Type B pancreatic cell (in vitro differentiated cells): ENCODE measurements around the gene UBAC2. TPM values are rescaled to one million over a fixed set of nuclear protein-coding genes. Genes with fewer than 3 reads are reported as not detected.

Experiments
- DNase-seq: peaks from one replicate; pipeline ENCODE4 v3.0.0; 2021; ENCODE audit warnings: mixed read lengths; ENCODE audit not compliant: unreplicated experiment; ENCODE audit errors: extremely low spot score
- H3K27ac Mint-ChIP-seq: 2 replicates; pipeline ENCODE4 v1.8.0; 2021; ENCODE audit warnings: mild to moderate bottlenecking, mixed read lengths
- H3K27me3 Mint-ChIP-seq: 2 replicates; pipeline ENCODE4 v1.8.0; 2021; ENCODE audit warnings: mixed read lengths
- H3K36me3 Mint-ChIP-seq: 2 replicates; pipeline ENCODE4 v1.8.0; 2021; ENCODE audit warnings: mixed read lengths
- H3K4me1 Mint-ChIP-seq: one replicate; pipeline ENCODE4 v1.8.0; 2021; ENCODE audit warnings: mixed read lengths; ENCODE audit not compliant: unreplicated experiment
- H3K4me3 Mint-ChIP-seq: 2 replicates; pipeline ENCODE4 v1.8.0; 2021; ENCODE audit warnings: mild to moderate bottlenecking, mixed read lengths
- H3K9me3 Mint-ChIP-seq: 2 replicates; pipeline ENCODE4 v1.8.0; 2021; ENCODE audit warnings: mixed read lengths
- total RNA-seq: library from RNA; stranded (reverse); gene quantifications from 2 replicates; pipeline ENCODE4 v1.2.1, GENCODE V29; 2021; ENCODE audit warnings: low replicate concordance
- TF ChIP-seq, protein P1 (sequence below): fragments of 200-600 bp; sonication (generic); conservative IDR thresholded peaks from 2 replicates; pipeline ENCODE4 v1.5.0; 2021; ENCODE audit warnings: antibody characterized with exemption, mild to moderate bottlenecking

Gene UBAC2
- total RNA-seq, 1 donor from 2014 or later: 66.0 TPM

DNA sequence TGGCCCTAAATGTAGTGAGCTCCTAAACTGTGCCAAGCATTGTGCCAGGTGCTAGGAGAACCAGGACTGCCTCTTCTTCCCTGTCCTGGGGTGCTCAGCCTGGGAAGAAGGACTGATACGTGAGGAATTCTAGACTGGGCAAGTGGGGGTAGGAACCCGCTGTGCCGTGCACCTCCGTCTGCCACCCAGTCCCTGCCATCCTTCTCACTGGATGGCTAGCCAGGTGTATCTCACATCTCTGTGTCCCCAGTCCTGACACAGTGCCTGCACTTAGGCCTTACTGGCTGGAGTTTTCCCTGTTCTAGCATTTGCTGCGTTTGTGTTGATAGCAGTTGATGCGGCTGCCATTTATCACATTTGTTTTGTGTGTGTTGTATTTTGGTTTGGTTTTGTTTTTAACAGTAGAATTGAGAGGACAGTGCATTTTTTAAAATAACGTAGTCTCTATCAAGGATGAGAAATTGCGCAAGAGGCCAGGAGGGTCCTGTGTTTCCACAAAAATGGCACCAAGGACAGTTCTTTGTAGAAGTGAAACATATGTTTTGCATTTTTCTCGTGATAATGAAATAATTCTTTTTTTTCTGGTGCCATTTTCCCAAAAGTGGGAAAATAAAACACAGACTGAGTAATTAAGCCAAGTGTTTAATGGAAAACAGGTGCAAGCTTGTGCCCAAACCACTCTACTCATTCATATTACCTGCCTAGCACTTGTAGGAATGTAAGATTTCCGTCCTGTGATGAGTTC lies 111.3 kb downstream of the UBAC2 start:
- TF ChIP-seq, protein P1, sequence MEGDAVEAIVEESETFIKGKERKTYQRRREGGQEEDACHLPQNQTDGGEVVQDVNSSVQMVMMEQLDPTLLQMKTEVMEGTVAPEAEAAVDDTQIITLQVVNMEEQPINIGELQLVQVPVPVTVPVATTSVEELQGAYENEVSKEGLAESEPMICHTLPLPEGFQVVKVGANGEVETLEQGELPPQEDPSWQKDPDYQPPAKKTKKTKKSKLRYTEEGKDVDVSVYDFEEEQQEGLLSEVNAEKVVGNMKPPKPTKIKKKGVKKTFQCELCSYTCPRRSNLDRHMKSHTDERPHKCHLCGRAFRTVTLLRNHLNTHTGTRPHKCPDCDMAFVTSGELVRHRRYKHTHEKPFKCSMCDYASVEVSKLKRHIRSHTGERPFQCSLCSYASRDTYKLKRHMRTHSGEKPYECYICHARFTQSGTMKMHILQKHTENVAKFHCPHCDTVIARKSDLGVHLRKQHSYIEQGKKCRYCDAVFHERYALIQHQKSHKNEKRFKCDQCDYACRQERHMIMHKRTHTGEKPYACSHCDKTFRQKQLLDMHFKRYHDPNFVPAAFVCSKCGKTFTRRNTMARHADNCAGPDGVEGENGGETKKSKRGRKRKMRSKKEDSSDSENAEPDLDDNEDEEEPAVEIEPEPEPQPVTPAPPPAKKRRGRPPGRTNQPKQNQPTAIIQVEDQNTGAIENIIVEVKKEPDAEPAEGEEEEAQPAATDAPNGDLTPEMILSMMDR: no peak
- H3K27me3 Mint-ChIP-seq: no peaks in the 10 kb centered on the region
- no peak overlapping the region for H3K4me3 Mint-ChIP-seq
- H3K4me1 Mint-ChIP-seq: peaks cover 17% of the 10 kb centered on the region
- H3K36me3 Mint-ChIP-seq: peaks cover 34% of the 10 kb centered on the region
- no peak overlapping the region for H3K27ac Mint-ChIP-seq
- DNase-seq: no peak
- no peaks in the 10 kb centered on the region for H3K9me3 Mint-ChIP-seq

DNA sequence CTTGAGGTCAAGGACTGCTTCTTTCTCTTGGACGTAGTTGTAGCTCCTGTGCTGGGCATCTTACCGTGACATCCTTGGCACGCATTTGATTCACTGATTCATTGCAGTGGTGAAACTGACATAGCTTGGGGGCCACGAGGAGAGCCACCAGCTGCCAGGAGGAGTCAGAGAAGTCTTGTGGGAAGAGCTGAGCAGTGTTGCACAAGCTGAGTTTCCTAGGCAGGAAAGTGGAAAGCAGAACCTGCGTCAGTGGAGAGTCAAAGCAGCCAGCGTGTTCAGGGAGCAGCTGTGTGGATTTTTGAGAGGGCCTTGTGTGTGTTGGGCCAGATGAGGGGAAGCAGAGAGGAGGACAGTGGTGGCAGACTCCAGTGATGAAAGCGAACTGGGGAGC lies 111.8 kb downstream of the UBAC2 start:
- Mint-ChIP-seq H3K9me3 (no peaks in the 10 kb centered on the region), H3K27ac (no peak overlapping the region), H3K36me3 (peaks cover 34% of the 10 kb centered on the region), H3K4me1 (peaks cover 17% of the 10 kb centered on the region), H3K4me3 (no peak overlapping the region), H3K27me3 (no peaks in the 10 kb centered on the region)
- no peak for DNase-seq
- TF ChIP-seq, protein P1: no peak

GRCh38 chr13:99313501-99313900 lies 112.8 kb downstream of the UBAC2 start:
- Mint-ChIP-seq H3K27ac (no peak overlapping the region), H3K4me1 (peaks cover 17% of the 10 kb centered on the region), H3K9me3 (no peaks in the 10 kb centered on the region), H3K36me3 (peaks cover 26% of the 10 kb centered on the region), H3K27me3 (no peaks in the 10 kb centered on the region), H3K4me3 (no peak overlapping the region)
- TF ChIP-seq, protein P1: no peak
- DNase-seq: no peak

DNA sequence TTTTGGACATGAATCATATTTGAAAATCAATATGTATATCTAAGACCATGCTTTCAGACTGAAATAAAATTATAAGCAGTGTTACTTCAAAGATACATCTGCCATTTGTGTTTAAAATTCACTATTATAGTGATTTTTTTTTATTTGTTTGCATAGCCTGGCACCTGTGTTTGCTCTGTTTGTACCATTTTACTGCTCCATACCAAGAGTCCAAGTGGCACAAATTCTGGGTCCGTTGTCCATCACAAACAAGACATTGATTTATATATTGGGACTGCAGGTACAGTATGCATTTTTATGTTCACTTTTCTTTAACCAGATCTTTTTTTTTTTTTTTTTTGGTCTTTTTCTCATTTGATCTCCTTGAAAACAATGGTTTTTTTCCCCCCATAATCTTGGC lies 113.3 kb downstream of the UBAC2 start:
- Mint-ChIP-seq H3K27ac (no peak overlapping the region), H3K36me3 (peaks cover 22% of the 10 kb centered on the region), H3K27me3 (no peaks in the 10 kb centered on the region), H3K4me3 (no peak overlapping the region), H3K4me1 (peaks cover 17% of the 10 kb centered on the region), H3K9me3 (no peaks in the 10 kb centered on the region)
- DNase-seq: no peak
- TF ChIP-seq, protein P1: no peak

DNA sequence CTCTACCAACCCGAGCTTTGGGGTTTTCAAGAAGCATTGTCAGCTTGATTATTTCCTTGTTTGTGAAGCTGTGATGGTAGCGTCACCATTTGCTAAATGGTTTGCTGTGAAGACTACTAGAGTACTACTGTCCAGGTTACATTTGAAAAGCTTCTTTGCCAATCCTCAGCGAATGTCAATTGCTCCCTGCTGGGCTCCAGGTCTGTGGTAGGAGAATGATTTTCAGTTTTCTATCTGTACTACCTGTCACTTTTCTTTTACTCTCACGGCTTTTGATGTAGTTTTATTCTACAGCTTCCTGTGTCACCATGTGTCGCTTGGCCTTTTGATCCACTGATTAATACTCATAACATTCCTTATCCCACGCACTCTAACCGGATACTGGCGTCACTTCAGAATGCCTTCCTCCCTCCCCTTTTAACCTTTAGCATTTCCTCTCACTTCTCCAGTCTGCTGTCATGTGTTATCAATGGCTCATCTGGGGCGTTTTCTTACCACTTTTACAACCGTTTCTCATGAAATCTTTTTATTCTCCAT lies 114.1 kb downstream of the UBAC2 start:
- H3K27me3 Mint-ChIP-seq: no peaks in the 10 kb centered on the region
- H3K4me3 Mint-ChIP-seq: no peak overlapping the region
- DNase-seq: no peak
- H3K27ac Mint-ChIP-seq: no peak overlapping the region
- H3K4me1 Mint-ChIP-seq: peaks cover 17% of the 10 kb centered on the region
- H3K9me3 Mint-ChIP-seq: no peaks in the 10 kb centered on the region
- TF ChIP-seq, protein P1: no peak
- H3K36me3 Mint-ChIP-seq: peaks cover 27% of the 10 kb centered on the region
